Activated CD4-positive, alpha-beta memory T cell treated with anti-CD3 and anti-CD28 coated beads for 36 hours (primary cell): ENCODE measurements around the gene OR52E6. TPM values are rescaled to one million over a fixed set of nuclear protein-coding genes. Genes with fewer than 3 reads are reported as not detected.

Source experiments
- CTCF ChIA-PET: fragments of 350-600 bp; sonication (Branson Sonifier 250); formaldehyde crosslinking; loops from one replicate; lab custom pipeline; 2021; ENCODE audit warnings: antibody characterized with exemption, inconsistent platforms; lab: Charles Lee
- POLR2A ChIA-PET: fragments of 350-600 bp; sonication (Branson Sonifier 250); formaldehyde crosslinking; loops from one replicate; lab custom pipeline; 2021; ENCODE audit warnings: antibody characterized with exemption; lab: Charles Lee
- DNase-seq: peaks from one replicate; pipeline ENCODE4 v3.0.0-alpha.2; 2020
- H3K27ac Mint-ChIP-seq: one replicate; pipeline ENCODE4 v1.8.0; 2021; ENCODE audit warnings: mixed read lengths
- H3K27me3 Mint-ChIP-seq: one replicate; pipeline ENCODE4 v1.8.0; 2021; ENCODE audit warnings: mixed read lengths
- H3K36me3 Mint-ChIP-seq: one replicate; pipeline ENCODE4 v1.8.0; 2021; ENCODE audit warnings: mixed read lengths
- H3K4me1 Mint-ChIP-seq: one replicate; pipeline ENCODE4 v1.8.0; 2021; ENCODE audit warnings: low read depth, mixed read lengths
- H3K4me3 Mint-ChIP-seq: one replicate; pipeline ENCODE4 v1.8.0; 2021; ENCODE audit warnings: mild to moderate bottlenecking, mixed read lengths
- H3K9me3 Mint-ChIP-seq: one replicate; pipeline ENCODE4 v1.8.0; 2021; ENCODE audit warnings: mixed read lengths
- intact Hi-C: fragments of 100-400 bp; cut with micrococcal nuclease; formaldehyde crosslinking; loops from one replicate; pipeline ENCODE4 v1.15.1; 2023
- total RNA-seq, 2 experiments: library from RNA; stranded (reverse); gene quantifications; one replicate each; pipeline ENCODE4 v1.2.3, GENCODE V29; 2021

The OR52E6 gene
- total RNA-seq, 2 experiments from 2014 or later: not detected

DNA sequence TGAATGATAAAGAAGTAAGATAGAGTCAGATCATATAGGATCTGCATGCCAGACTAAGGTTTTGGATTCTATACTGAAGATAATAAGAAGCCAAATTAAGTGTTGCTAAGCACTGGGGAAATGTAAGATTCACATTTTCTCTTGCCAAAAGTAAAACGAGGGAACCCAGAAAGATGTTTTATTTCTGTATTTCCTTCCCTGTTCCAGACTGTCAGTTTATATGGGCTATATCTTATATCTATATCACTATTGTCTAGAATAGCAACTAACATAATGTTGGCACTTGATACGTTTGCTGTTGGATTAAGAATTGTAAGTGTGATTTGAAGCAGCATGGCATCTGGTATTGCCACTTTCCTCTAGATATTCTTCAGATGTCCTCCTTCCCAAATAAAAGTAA, 8.3 kb downstream of the OR52E6 start:
- ChIA-PET CTCF (no interaction called here), POLR2A (no interaction called here)
- intact Hi-C loops: no loop called here
- H3K9me3 Mint-ChIP-seq: no peaks in the 10 kb centered on the region
- no peak for DNase-seq
- peaks cover 6% of the 10 kb centered on the region for H3K27me3 Mint-ChIP-seq
- H3K4me3 Mint-ChIP-seq: no peak overlapping the region
- no peaks in the 10 kb centered on the region for H3K4me1 Mint-ChIP-seq
- no peaks in the 10 kb centered on the region for H3K36me3 Mint-ChIP-seq
- no peak overlapping the region for H3K27ac Mint-ChIP-seq

DNA sequence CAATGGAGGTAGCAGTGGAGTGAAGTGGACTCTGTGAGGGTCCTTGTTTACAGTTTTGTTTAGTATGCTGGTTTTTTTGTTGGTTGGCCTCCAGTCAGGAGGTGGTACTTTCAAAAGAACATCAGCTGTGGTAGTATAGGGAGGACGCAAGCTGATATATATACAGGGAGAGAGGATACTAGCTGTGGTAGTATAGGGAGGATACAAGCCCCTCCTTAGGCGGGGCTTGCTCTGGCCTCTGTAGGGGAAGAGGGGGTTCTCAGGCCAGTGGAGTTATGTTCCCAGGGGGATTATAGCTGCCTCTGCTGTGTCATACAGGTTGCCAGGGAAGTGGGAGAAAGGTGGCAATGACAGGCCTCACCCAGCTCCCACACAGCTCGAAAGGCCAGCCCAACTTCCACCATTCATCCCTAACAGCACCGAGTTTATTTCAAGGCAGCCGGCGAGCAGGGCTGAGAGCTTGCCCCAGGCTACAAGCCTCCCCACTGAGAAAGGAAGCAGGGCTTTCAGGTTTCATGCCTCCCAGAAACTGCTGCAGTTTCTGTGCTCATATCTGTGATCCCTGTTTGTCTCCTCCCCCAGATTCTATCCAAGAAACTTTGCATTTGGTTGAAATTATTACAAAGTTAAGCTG, 10.4 kb downstream of the OR52E6 start:
- H3K4me1 Mint-ChIP-seq: no peaks in the 10 kb centered on the region
- H3K27me3 Mint-ChIP-seq: no peaks in the 10 kb centered on the region
- intact Hi-C loops: no loop called here
- no peak for DNase-seq
- H3K9me3 Mint-ChIP-seq: no peaks in the 10 kb centered on the region
- no peak overlapping the region for H3K27ac Mint-ChIP-seq
- H3K36me3 Mint-ChIP-seq: no peaks in the 10 kb centered on the region
- ChIA-PET CTCF (no interaction called here), POLR2A (no interaction called here)
- H3K4me3 Mint-ChIP-seq: no peak overlapping the region

DNA sequence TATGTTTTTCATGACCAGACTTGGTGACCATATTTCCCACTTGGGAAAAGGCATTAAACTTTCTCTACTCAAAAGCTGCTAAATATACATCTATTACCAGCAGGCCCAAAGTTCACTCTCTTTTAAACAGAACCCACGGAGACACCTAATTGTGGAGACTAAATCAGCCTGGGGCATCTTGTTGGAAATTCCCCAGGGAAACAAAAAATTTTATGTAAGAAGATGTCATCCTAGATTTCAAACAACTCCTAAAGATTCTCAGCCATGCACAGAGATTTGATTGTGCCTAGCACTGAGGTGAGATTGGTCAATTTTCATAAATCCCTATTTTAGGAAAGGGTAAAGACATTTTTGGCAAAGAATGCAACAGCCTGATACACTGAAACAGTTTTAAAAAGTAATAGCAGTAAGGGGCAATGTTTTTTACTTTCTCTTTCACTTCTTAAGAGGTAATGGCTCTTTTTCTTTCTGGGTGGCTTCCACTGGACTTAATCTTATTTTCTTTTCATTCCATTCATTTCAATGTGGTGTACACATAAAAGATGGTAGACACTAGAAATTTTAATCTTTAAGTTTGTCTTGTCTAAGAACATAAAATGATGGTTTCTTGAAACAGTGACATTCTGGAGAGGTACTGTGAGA, 23.3 kb downstream of the OR52E6 start:
- Mint-ChIP-seq H3K9me3 (no peaks in the 10 kb centered on the region), H3K4me3 (peak overlapping the region; percentile 39), H3K27me3 (no peaks in the 10 kb centered on the region), H3K27ac (no peak overlapping the region), H3K36me3 (no peaks in the 10 kb centered on the region), H3K4me1 (peaks cover 8% of the 10 kb centered on the region)
- intact Hi-C loops: loop anchor here (10.0 kb wide), 1 partner anchor 536 kb away; no protein-coding TSS in a partner anchor
- CTCF ChIA-PET: interaction anchor here (1.1 to 1.2 kb wide), 2 partner anchors 9 to 11 kb away, joined by 3 read pairs; no protein-coding TSS in a partner anchor
- POLR2A ChIA-PET: no interaction called here
- DNase-seq: no peak

DNA sequence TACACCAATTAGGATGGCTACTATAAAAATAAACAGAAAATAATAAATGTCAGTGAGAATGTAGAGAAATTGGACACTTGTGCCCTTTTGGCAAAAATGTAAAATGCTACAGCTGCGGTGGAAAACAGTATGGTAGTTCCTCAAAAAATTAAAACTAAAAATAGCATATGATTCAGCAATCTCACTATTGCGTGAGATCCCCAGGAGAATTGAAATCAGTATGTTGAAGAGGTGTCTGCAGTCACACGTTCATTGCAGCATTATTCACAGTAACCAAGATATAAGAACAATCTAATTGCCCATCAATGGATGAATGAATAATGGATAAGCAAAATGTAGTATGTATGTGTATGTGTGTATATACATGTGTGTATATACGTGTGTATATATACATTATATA, 26.2 kb downstream of the OR52E6 start:
- H3K4me1 Mint-ChIP-seq: peaks cover 8% of the 10 kb centered on the region
- ChIA-PET CTCF (no interaction called here), POLR2A (no interaction called here)
- H3K36me3 Mint-ChIP-seq: no peaks in the 10 kb centered on the region
- no peak for DNase-seq
- no peak overlapping the region for H3K4me3 Mint-ChIP-seq
- H3K9me3 Mint-ChIP-seq: no peaks in the 10 kb centered on the region
- intact Hi-C loops: loop anchor here (10.0 kb wide), 1 partner anchor 539 kb away; no protein-coding TSS in a partner anchor
- H3K27me3 Mint-ChIP-seq: no peaks in the 10 kb centered on the region
- H3K27ac Mint-ChIP-seq: no peak overlapping the region

- Mint-ChIP-seq H3K4me1 (peaks cover 5% of the 10 kb centered on the region), H3K9me3 (no peaks in the 10 kb centered on the region), H3K4me3 (no peak overlapping the region), H3K36me3 (no peaks in the 10 kb centered on the region), H3K27ac (no peak overlapping the region), H3K27me3 (peaks cover 8% of the 10 kb centered on the region)
- CTCF ChIA-PET: interaction anchor here (0.5 to 2.7 kb wide), 9 partner anchors 8 to 686 kb away, joined by 3 to 18 read pairs (median 3); no protein-coding TSS in a partner anchor
- POLR2A ChIA-PET: no interaction called here
- DNase-seq: no peak
- intact Hi-C loops: loop anchor here (5.0 to 10.0 kb wide), 2 partner anchors 82 to 545 kb away; partner anchors contain the start of gene OR52E5
Observed at GRCh38 chr11:5809905-5810795, 31.5 kb downstream of the OR52E6 start.

DNA sequence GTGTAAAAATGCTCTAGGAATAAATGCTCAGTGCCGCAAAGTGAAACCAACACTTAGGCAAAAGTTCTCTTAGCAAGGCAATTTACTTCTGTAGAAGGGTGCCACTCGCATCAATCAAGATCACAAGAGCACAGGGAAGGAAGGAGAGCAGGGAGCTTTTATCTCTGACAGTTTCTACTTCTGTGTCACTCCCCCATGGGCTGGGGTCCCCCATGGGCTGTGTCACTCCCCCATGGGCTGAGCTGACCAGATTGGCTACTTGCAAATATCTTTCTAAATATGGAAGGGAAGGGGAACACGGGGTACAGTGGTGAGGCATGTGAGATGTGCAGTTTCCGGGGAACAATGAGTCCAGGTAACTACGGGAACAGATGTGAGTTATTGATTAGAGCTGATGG, 32.6 kb downstream of the OR52E6 start:
- CTCF ChIA-PET: interaction anchor here (0.6 to 2.7 kb wide), 12 partner anchors 9 to 638 kb away, joined by 3 to 18 read pairs (median 3); partner anchors contain the start of gene TRIM5
- intact Hi-C loops: loop anchor here (5.0 kb wide), 1 partner anchor 83 kb away; the partner anchor contains the start of gene OR52E5
- peak; percentile 33 for DNase-seq
- POLR2A ChIA-PET: interaction anchor here (1.0 kb wide), 1 partner anchor 124 kb away, joined by 4 read pairs; the partner anchor contains the start of gene TRIM5
- Mint-ChIP-seq H3K4me3 (peak overlapping the region; percentile 85), H3K27me3 (peaks cover 8% of the 10 kb centered on the region), H3K9me3 (peaks cover 5% of the 10 kb centered on the region), H3K4me1 (peaks cover 5% of the 10 kb centered on the region), H3K36me3 (no peaks in the 10 kb centered on the region), H3K27ac (peak overlapping the region; percentile 49)

- Mint-ChIP-seq H3K4me1 (peaks cover 5% of the 10 kb centered on the region), H3K9me3 (peaks cover 6% of the 10 kb centered on the region), H3K36me3 (no peaks in the 10 kb centered on the region), H3K27me3 (peaks cover 8% of the 10 kb centered on the region), H3K4me3 (peak within 1 kb of the TSS; percentile 85), H3K27ac (peak within 1 kb of the TSS; percentile 49)
- ChIA-PET POLR2A (interaction anchor here (1.0 kb wide), 1 partner anchor 124 kb away, joined by 4 read pairs; the partner anchor contains the start of gene TRIM5), CTCF (interaction anchor here (0.6 to 2.7 kb wide), 8 partner anchors 16 to 334 kb away, joined by 3 to 18 read pairs (median 4); partner anchors contain the start of gene TRIM5)
- intact Hi-C loops: loop anchor here (1.0 to 5.0 kb wide), 6 partner anchors 84 to 684 kb away; partner anchors contain the start of gene OR52E5
- DNase-seq: peak; percentile 82
Observed at GRCh38 chr11:5808500-5809121, 33.1 kb downstream of the OR52E6 start, which contains the start of gene OR52N2. TSS of gene OR52N2 (plus strand) at chr11:5808924. CDS start at chr11:5820336, 11,412 bp downstream.

DNA sequence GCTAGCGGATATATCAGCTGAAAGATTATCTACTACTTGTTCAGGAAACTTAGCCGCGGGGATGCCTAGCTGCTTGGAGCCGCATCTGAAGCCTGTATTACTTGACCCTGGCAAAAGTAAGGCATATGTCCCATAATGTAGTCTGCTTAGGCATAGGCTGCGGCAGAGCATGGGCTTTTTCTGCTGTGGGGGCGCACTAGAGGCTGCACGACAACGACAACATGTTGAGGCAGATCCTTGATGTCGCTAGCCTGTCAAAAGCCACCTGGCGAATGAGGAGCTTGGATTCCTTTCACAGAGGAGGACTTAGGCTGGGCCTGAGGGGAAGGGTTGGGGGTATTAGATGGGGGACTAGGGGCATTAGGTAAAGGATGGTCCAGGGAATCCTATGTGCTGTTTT, 34.1 kb downstream of the OR52E6 start:
- no peak overlapping the region for H3K27ac Mint-ChIP-seq
- DNase-seq: no peak
- H3K36me3 Mint-ChIP-seq: no peaks in the 10 kb centered on the region
- intact Hi-C loops: loop anchor here (5.0 kb wide), 1 partner anchor 85 kb away; the partner anchor contains the start of gene OR52E5
- H3K27me3 Mint-ChIP-seq: peaks cover 8% of the 10 kb centered on the region
- CTCF ChIA-PET: interaction anchor here (0.6 to 1.6 kb wide), 10 partner anchors 11 to 1171 kb away, joined by 3 to 9 read pairs (median 4); partner anchors contain the start of genes OR51D1, TRIM5 and TRIM6
- H3K9me3 Mint-ChIP-seq: peaks cover 6% of the 10 kb centered on the region
- POLR2A ChIA-PET: no interaction called here
- peaks cover 5% of the 10 kb centered on the region for H3K4me1 Mint-ChIP-seq
- no peak overlapping the region for H3K4me3 Mint-ChIP-seq

- H3K9me3 Mint-ChIP-seq: peaks cover 6% of the 10 kb centered on the region
- intact Hi-C loops: no loop called here
- ChIA-PET POLR2A (no interaction called here), CTCF (no interaction called here)
- H3K27me3 Mint-ChIP-seq: peaks cover 2% of the 10 kb centered on the region
- peaks cover under 1% of the 10 kb centered on the region for H3K4me1 Mint-ChIP-seq
- no peak for DNase-seq
- no peak overlapping the region for H3K4me3 Mint-ChIP-seq
- H3K36me3 Mint-ChIP-seq: no peaks in the 10 kb centered on the region
- H3K27ac Mint-ChIP-seq: no peak overlapping the region
Observed at GRCh38 chr11:5803982-5804381, 37.7 kb downstream of the OR52E6 start.

DNA sequence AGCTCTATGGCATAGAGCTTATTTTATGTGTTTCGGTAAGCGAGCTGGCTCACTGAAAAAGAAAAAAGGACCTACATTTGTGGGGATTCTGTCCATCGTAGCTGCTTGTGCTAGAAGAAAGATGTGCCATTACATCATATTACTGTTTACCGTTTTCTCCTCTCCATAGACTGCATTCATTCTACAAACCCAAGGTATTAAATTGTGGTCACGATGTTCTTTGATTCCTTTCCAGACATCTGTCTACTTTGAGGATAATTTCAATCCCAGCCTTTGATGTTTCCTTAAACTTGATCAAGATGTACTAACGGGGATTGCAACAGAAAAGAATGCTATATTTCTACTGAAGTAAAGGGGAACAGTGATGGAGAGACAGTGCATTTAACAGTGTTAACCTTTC, 45.2 kb downstream of the OR52E6 start:
- Mint-ChIP-seq H3K27me3 (peaks cover 13% of the 10 kb centered on the region), H3K36me3 (no peaks in the 10 kb centered on the region), H3K4me3 (no peak overlapping the region), H3K4me1 (no peaks in the 10 kb centered on the region), H3K9me3 (no peaks in the 10 kb centered on the region), H3K27ac (no peak overlapping the region)
- CTCF ChIA-PET: interaction anchor here (0.6 to 0.7 kb wide), 2 partner anchors 190 to 1337 kb away, joined by 3 to 4 read pairs; no protein-coding TSS in a partner anchor
- intact Hi-C loops: no loop called here
- POLR2A ChIA-PET: interaction anchor here (0.6 kb wide), 1 partner anchor 36 kb away, joined by 3 read pairs; a partner anchor contains a TSS
- DNase-seq: no peak

- ChIA-PET CTCF (no interaction called here), POLR2A (no interaction called here)
- Mint-ChIP-seq H3K36me3 (no peaks in the 10 kb centered on the region), H3K27ac (no peak within 1 kb of the TSS), H3K9me3 (no peaks in the 10 kb centered on the region), H3K4me3 (no peak within 1 kb of the TSS), H3K27me3 (peaks cover 5% of the 10 kb centered on the region), H3K4me1 (no peaks in the 10 kb centered on the region)
- no peak for DNase-seq
- intact Hi-C loops: no loop called here
Observed at GRCh38 chr11:5791165-5791564, 50.5 kb downstream of the OR52E6 start, which contains the start of gene OR52N1. TSS of gene OR52N1 (minus strand) at chr11:5791265. CDS start at chr11:5788816, 2,449 bp downstream.
